Measurements from ENCODE around the gene OR2T10. TPM values are rescaled to one million over a fixed set of nuclear protein-coding genes. Genes with fewer than 3 reads are reported as not detected.

OR2T10 gene
- total and polyA plus RNA-seq, 2 of the 4 experiments (the other 2 are of a cell fraction): not detected

DNA sequence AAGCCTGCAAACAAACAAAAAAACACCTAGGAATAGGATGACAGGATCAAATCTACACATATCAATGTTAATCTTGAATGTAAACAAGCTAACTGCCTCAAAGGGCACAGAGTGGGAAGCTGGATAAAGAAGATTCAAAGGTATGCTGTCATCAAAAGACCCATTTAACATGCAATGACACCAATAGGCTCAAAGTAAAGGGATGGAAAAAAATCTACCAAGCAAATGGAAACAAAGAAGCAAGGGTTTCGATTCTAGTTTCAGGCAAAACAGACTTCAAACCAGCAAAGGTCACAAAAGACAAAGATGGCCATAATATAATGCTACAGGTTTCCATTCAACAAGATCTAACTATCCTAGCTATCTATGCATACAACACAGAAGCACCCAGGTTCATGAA, 16.2 kb upstream of the OR2T10 start:
- Histone ChIP-seq H3K36me3 (ENCODE audit: control insufficient read depth, insufficient read depth, low read length) (no peaks in the 10 kb centered on the region), H3K4ac (ENCODE audit: low read depth, low read length) (no peak overlapping the region), H2AFZ (replicated peaks; ENCODE audit: low read length, poor library complexity) (no peak overlapping the region), H3K56ac (ENCODE audit: extremely low read depth, insufficient read depth, low read length) (no peak overlapping the region), H3K4me2 (ENCODE audit: low read depth, low read length) (no peak overlapping the region), H3K4me1 (ENCODE audit: control insufficient read depth, insufficient read depth, low read length) (no peaks in the 10 kb centered on the region), H3K4me3 (ENCODE audit: insufficient read depth, low read depth, low read length) (no peak overlapping the region), H4K91ac (ENCODE audit: insufficient read depth, low read depth, low read length) (no peak overlapping the region), H2BK15ac (ENCODE audit: low read depth, low read length) (no peak overlapping the region), H2AK5ac (ENCODE audit: low read depth, low read length) (no peak overlapping the region), H4K8ac (ENCODE audit: low read depth in 2 of 2, low read length in 2 of 2) (no peak overlapping the region), H3K18ac (ENCODE audit: low read depth, low read length) (no peak overlapping the region), H4K20me1 (ENCODE audit: insufficient read depth, low read length) (no peaks in the 10 kb centered on the region), H2BK120ac (ENCODE audit: low read depth, low read length) (no peak overlapping the region), H2BK5ac (ENCODE audit: low read depth, low read length, poor library complexity, severe bottlenecking) (no peak overlapping the region), H3K79me1 (ENCODE audit: low read depth in 1 of 2, low read length in 2 of 2) (no peaks in the 10 kb centered on the region), H4K5ac (ENCODE audit: low read depth, low read length) (no peak overlapping the region), H2BK20ac (ENCODE audit: low read depth, low read length) (no peak overlapping the region), H2AK9ac (replicated peaks; ENCODE audit: low read depth, low read length, poor library complexity) (no peak overlapping the region), H3K14ac (replicated peaks; ENCODE audit: low read depth, low read length) (no peak overlapping the region), H3K27ac (ENCODE audit: insufficient read depth, low read length) (no peak overlapping the region), H3K9me3 (ENCODE audit: control insufficient read depth, insufficient read depth, low read length) (no peaks in the 10 kb centered on the region), H3K23ac (ENCODE audit: low read depth, low read length) (no peak overlapping the region), H3K9me1 (ENCODE audit: insufficient read depth, low read length) (no peaks in the 10 kb centered on the region), H3K9ac (ENCODE audit: low read depth, low read length) (no peak overlapping the region), H3K27me3 (ENCODE audit: control insufficient read depth, insufficient read depth, low read length) (no peaks in the 10 kb centered on the region)
- no CpG with 5 or more reads among the region's 1 CpG for WGBS, 2 experiments (ENCODE audit: extremely low coverage in 2 of 2, insufficient read length in 1 of 2)
- ChIA-PET POLR2A (ENCODE audit: unreplicated experiment) (no interaction called here), CTCF (no interaction called here)
- no peak for DNase-seq
- intact Hi-C loops (cut with micrococcal nuclease) (no loop called here), dilution Hi-C loops (cut with HindIII; ENCODE audit: low sequenced_read_pairs, unreplicated experiment) (no loop called here), in situ Hi-C loops (cut with MboI; ENCODE audit: low sequenced_read_pairs) (no loop called here)
- BruUV-seq (replicated peaks): no TSS peak
- no peak for TF ChIP-seq MAZ (IDR thresholded peaks at IDR 0.05; ENCODE audit: borderline replicate concordance, low read depth, low read length)
- no peak for TF ChIP-seq FOS (IDR thresholded peaks at IDR 0.05; ENCODE audit: low read depth, low read length)
- no peak for TF ChIP-seq CEBPB (IDR thresholded peaks at IDR 0.05; ENCODE audit: low read depth, low read length)
- TF ChIP-seq, protein P1, sequence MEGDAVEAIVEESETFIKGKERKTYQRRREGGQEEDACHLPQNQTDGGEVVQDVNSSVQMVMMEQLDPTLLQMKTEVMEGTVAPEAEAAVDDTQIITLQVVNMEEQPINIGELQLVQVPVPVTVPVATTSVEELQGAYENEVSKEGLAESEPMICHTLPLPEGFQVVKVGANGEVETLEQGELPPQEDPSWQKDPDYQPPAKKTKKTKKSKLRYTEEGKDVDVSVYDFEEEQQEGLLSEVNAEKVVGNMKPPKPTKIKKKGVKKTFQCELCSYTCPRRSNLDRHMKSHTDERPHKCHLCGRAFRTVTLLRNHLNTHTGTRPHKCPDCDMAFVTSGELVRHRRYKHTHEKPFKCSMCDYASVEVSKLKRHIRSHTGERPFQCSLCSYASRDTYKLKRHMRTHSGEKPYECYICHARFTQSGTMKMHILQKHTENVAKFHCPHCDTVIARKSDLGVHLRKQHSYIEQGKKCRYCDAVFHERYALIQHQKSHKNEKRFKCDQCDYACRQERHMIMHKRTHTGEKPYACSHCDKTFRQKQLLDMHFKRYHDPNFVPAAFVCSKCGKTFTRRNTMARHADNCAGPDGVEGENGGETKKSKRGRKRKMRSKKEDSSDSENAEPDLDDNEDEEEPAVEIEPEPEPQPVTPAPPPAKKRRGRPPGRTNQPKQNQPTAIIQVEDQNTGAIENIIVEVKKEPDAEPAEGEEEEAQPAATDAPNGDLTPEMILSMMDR (conservative IDR thresholded peaks at IDR 0.05; ENCODE audit: low read depth, low read length): no peak
- no peak for TF ChIP-seq MXI1 (IDR thresholded peaks at IDR 0.05; ENCODE audit: borderline replicate concordance, low read depth, low read length)
- TF ChIP-seq SMC3 (IDR thresholded peaks at IDR 0.05; ENCODE audit: low read depth, low read length): no peak
- TF ChIP-seq, protein P2, sequence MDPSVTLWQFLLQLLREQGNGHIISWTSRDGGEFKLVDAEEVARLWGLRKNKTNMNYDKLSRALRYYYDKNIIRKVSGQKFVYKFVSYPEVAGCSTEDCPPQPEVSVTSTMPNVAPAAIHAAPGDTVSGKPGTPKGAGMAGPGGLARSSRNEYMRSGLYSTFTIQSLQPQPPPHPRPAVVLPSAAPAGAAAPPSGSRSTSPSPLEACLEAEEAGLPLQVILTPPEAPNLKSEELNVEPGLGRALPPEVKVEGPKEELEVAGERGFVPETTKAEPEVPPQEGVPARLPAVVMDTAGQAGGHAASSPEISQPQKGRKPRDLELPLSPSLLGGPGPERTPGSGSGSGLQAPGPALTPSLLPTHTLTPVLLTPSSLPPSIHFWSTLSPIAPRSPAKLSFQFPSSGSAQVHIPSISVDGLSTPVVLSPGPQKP (IDR thresholded peaks at IDR 0.05; ENCODE audit: borderline replicate concordance, low read depth, low read length): no peak
- no peak for TF ChIP-seq POLR2A (IDR thresholded peaks at IDR 0.05; ENCODE audit: low read depth, low read length)
- TF ChIP-seq NFE2L2 (IDR thresholded peaks at IDR 0.05; ENCODE audit: low read depth, low read length): no peak
- TF ChIP-seq RFX5 (IDR thresholded peaks at IDR 0.05; ENCODE audit: low read depth, low read length): no peak
- TF ChIP-seq RCOR1 (IDR thresholded peaks at IDR 0.05; ENCODE audit: insufficient replicate concordance, low read length): no peak
- no peak for TF ChIP-seq BHLHE40 (IDR thresholded peaks at IDR 0.05; ENCODE audit: low read depth, low read length)
- no peak for TF ChIP-seq RAD21 (IDR thresholded peaks at IDR 0.05; ENCODE audit: low read length)
- TF ChIP-seq CHD1 (IDR thresholded peaks at IDR 0.05; ENCODE audit: low read depth, low read length): no peak
- no peak for TF ChIP-seq MAFK (IDR thresholded peaks at IDR 0.05; ENCODE audit: low read depth, low read length)
- TF ChIP-seq, protein P3, sequence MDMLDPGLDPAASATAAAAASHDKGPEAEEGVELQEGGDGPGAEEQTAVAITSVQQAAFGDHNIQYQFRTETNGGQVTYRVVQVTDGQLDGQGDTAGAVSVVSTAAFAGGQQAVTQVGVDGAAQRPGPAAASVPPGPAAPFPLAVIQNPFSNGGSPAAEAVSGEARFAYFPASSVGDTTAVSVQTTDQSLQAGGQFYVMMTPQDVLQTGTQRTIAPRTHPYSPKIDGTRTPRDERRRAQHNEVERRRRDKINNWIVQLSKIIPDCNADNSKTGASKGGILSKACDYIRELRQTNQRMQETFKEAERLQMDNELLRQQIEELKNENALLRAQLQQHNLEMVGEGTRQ (IDR thresholded peaks at IDR 0.05; ENCODE audit: low read depth, low read length): no peak
- ATAC-seq (ENCODE audit: low read depth): no peak

Data from IMR-90 (cell line).